Occipital lobe (tissue), 2 donors: ENCODE measurements around the gene PECR. TPM values are rescaled to one million over a fixed set of nuclear protein-coding genes. Genes with fewer than 3 reads are reported as not detected.
"Not testable (repeated sequence)": the region's sequence is repeated elsewhere in the genome, so short reads cannot be mapped to it uniquely, and the experiment has no call there.

Experiments used
- DNase-seq: peaks from one replicate; lab custom pipeline; 2025; lab: John Stamatoyannopoulos, UW
- total RNA-seq: library from RNA; depleted of rRNA; stranded (reverse); fragments of >200 nt; gene quantifications from one replicate; pipeline ENCODE4 v1.2.3, GENCODE V29; 2014

PECR gene
- total RNA-seq, 1 donor from 2014 or later: 29.9 TPM

- no peak for DNase-seq
These were observed 78.9 kb downstream of the PECR start for GRCh38 chr2:216002693-216003092.

- no peak for DNase-seq
These were observed 79.4 kb downstream of the PECR start for GRCh38 chr2:216002101-216002678.

DNA sequence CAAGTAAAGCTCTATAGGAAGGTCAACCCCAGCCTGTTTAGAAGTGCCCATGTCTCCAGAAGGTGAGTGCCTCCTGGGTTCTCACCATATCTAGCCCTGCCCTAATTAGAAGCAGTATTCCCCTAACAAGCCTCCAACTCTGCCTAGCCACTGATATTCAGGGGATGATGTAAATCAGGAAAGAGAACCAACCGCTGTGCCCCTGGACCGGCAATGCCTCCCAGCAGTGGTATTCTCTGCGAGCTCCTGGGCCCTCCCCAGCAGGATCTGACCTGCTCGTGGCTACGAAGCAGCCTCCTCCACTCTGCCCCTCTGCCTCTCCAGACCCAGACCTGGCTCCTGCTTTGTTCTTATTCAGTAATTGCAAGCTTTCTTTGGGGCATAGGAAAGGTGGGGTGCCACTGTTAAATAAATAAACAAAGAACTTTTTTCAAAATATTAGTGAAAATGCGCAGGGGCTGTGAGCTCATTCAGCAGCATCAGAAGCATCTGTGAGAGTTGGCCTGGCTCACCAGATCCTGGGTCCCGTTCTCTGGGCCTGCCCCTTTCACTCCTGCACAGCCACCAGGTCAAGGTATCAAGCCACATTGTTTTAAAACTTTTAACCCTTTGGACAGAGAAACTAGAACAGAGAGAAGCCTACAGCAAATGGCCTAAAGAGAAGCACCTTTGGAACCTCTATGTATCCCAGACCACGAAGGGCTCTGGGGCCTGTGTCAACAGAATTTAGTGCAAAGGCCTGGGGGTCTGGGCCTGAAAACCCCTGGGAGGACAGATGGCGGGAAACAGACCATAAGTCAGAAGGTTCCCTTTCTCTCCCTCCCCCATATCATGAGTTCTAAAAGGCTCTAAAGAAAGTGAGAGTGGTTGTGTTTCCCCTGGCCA lies 80.2 kb downstream of the PECR start:
- DNase-seq: no peak

DNA sequence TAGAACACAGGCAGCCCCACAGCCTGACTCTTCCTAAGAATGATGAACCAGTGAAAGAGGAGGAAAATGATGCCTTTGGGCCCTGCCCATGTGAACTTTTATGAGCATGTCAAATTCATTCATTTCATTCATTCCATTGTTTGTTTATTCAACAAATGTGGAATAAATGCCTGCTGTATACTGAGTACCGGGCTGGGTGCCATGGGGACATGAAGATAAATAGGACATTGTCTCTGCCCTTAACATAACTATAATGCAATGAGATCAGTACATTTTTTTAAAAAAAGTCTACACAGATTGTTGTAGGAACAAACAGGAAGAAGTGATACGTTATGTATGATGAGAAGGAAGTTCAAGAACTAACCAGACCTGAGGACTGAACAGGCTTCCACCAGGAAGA lies 83.0 kb downstream of the PECR start:
- DNase-seq: no peak

- no peak for DNase-seq
These were observed 84.4 kb downstream of the PECR start for GRCh38 chr2:215997219-215997618.

DNA sequence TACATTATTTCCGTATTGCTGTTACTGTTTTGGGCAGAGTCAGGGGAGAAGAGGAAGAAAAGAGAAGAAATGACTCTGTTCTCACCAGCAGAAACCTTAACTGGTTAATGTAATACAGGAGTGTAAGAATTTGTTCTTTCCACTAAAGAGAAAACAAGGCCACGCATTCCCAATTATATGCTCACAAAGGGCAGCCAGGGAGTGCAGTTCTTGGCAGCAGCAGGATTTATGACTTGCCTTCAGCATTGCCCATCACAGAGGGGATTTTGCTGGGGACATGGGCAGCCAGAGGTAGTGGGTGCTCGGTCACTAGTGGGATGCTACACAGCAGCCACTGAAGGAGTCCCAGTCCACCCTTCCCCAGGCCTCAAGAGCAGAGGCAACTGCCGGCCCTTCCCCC lies 86.7 kb downstream of the PECR start:
- DNase-seq: no peak

GRCh38 chr2:215988556-215989207 lies 92.9 kb downstream of the PECR start:
- not testable (repeated sequence) for DNase-seq

Other genes starting within 250 kb of the PECR start
- 2.5 TPM for gene MREG, start 68.3 kb downstream of the PECR start, total RNA-seq
- gene TMEM169, start 110 bp upstream of the PECR start, total RNA-seq: 21.7 TPM
- gene XRCC5, start 27.5 kb upstream of the PECR start, total RNA-seq: 366 TPM